K562 (cell line): ENCODE measurements around the gene KRTAP5-1. TPM values are rescaled to one million over a fixed set of nuclear protein-coding genes. Genes with fewer than 3 reads are reported as not detected.

Source experiments
- CREM ChIP-seq: IDR thresholded peaks from 2 replicates; pipeline ENCODE4 v1.6.1; 2014; ENCODE audit warnings: antibody characterized with exemption, low read depth
- CTBP1 ChIP-seq: fragments of 450-650 bp; IDR thresholded peaks from 2 replicates; pipeline ENCODE4 v1.6.1; 2016; ENCODE audit warnings: borderline replicate concordance
- MEF2A ChIP-seq: IDR thresholded peaks from 2 replicates; pipeline ENCODE4 v1.6.1; 2011; ENCODE audit warnings: low read depth, mild to moderate bottlenecking, low read length, moderate library complexity; ENCODE audit not compliant: control insufficient read depth
- MTA1 ChIP-seq: fragments of 450-650 bp; IDR thresholded peaks from 2 replicates; pipeline ENCODE4 v1.6.1; 2017; ENCODE audit warnings: borderline replicate concordance
- RB1 ChIP-seq: fragments of 450-650 bp; IDR thresholded peaks from 2 replicates; pipeline ENCODE4 v1.6.1; 2017; ENCODE audit warnings: low read depth, mild to moderate bottlenecking
- VEZF1 ChIP-seq: fragments of 200-800 bp; sonication (Bioruptor generic); IDR thresholded peaks from 2 replicates; pipeline ENCODE4 v1.6.1; 2017; ENCODE audit warnings: missing genetic modification characterization, missing compliant biosample characterization
- ZFP91 ChIP-seq: sonication (generic); formaldehyde crosslinking; IDR thresholded peaks from 2 replicates; pipeline ENCODE4 v1.8.0; 2022; ENCODE audit warnings: mild to moderate bottlenecking, missing genetic modification reagents
- polyA plus RNA-seq, 8 experiments: library from polyadenylated mRNA; depleted of rRNA in 4 of 8; stranded (reverse) in 5 of 8; unstranded in 3 of 8; fragments of >200 nt; fragmentation: Nextera tagmentation in 2 of 8; fragmentation: Illumina TruSeq in 1 of 8; extraction: Ambion mirVana in 2 of 8; extraction: Trizol in 1 of 8; gene quantifications; 2 replicates each; pipeline versions ENCODE4 v1.2.1 to v1.2.3, GENCODE V29; 2011 to 2014; ENCODE audit warnings: inconsistent platforms in 1 of 8, missing spikeins in 1 of 8
- total RNA-seq, 7 experiments: library from RNA; depleted of rRNA in 6 of 7; stranded (reverse); fragments of >200 nt in 6 of 7; fragmentation: Illumina TruSeq in 2 of 7; extraction: Trizol in 2 of 7; gene quantifications; 2 replicates each; pipeline versions ENCODE4 v1.2.1 to v1.2.3, GENCODE V29; 2011 to 2021; ENCODE audit warnings: low replicate concordance in 1 of 7
- TF ChIP-seq, protein P1 (sequence below), 2 experiments: IDR thresholded peaks; 2 replicates each; pipeline ENCODE4 v1.6.1; 2011; ENCODE audit warnings: borderline replicate concordance in 1 of 2, control low read depth in 1 of 2, low read depth in 1 of 2, low read length in 1 of 2, mild to moderate bottlenecking in 1 of 2, mixed read lengths in 1 of 2, moderate library complexity in 1 of 2; ENCODE audit not compliant: insufficient read depth in 1 of 2, insufficient read length in 1 of 2, poor library complexity in 1 of 2, severe bottlenecking in 1 of 2; ENCODE audit errors: extremely low read depth in 1 of 2
- TF ChIP-seq, protein P2 (sequence below): fragments of 450-650 bp; IDR thresholded peaks from 2 replicates; pipeline ENCODE4 v1.6.1; 2016

Gene KRTAP5-1
- total and polyA plus RNA-seq, 9 of the 15 experiments (the other 6 are each of a cell fraction or from before 2014, with no cell fraction given): not detected

- TF ChIP-seq VEZF1 (peak; percentile 90), MEF2A (peak; percentile 95), CTBP1 (0 out of 2 replicates have a peak, but pooled peaks have one; percentile 34), RB1 (0 out of 2 replicates have a peak, but pooled peaks have one; percentile 14), MTA1 (no peak), CREM (peak; percentile 89), ZFP91 (CRISPR knock-in tag) (peak; percentile 82)
- TF ChIP-seq, protein P1, sequence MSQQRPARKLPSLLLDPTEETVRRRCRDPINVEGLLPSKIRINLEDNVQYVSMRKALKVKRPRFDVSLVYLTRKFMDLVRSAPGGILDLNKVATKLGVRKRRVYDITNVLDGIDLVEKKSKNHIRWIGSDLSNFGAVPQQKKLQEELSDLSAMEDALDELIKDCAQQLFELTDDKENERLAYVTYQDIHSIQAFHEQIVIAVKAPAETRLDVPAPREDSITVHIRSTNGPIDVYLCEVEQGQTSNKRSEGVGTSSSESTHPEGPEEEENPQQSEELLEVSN (IDR thresholded peaks at IDR 0.05; ENCODE audit: borderline replicate concordance in 1 of 2, extremely low read depth in 1 of 2, insufficient read depth in 1 of 2, insufficient read length in 1 of 2, low read depth in 1 of 2, low read length in 1 of 2, poor library complexity in 1 of 2, severe bottlenecking in 1 of 2): peak in 1 of 2 experiments; percentile 24
- TF ChIP-seq, protein P2, sequence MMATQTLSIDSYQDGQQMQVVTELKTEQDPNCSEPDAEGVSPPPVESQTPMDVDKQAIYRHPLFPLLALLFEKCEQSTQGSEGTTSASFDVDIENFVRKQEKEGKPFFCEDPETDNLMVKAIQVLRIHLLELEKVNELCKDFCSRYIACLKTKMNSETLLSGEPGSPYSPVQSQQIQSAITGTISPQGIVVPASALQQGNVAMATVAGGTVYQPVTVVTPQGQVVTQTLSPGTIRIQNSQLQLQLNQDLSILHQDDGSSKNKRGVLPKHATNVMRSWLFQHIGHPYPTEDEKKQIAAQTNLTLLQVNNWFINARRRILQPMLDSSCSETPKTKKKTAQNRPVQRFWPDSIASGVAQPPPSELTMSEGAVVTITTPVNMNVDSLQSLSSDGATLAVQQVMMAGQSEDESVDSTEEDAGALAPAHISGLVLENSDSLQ: peak; percentile 51
These were observed 12.6 kb downstream of the KRTAP5-1 start, which contains the start of gene DUSP8 (continued) for GRCh38 chr11:1572197-1573076.
